DMS 273 (cell line): Measurements from ENCODE around the gene MED12L.

Source experiments
- DNase-seq: peaks from one replicate; lab custom pipeline; 2025; ENCODE audit not compliant: unreplicated experiment; lab: John Stamatoyannopoulos, UW

Gene MED12L

GRCh38 chr3:151483961-151484520 lies 398.6 kb downstream of the MED12L start:
- no peak for DNase-seq
